ENCODE data around the gene SEC22C. TPM values are rescaled to one million over a fixed set of nuclear protein-coding genes. Genes with fewer than 3 reads are reported as not detected.

SEC22C gene
- total RNA-seq, 2 donors from 2014 or later: 17.1 to 17.5 TPM

DNA sequence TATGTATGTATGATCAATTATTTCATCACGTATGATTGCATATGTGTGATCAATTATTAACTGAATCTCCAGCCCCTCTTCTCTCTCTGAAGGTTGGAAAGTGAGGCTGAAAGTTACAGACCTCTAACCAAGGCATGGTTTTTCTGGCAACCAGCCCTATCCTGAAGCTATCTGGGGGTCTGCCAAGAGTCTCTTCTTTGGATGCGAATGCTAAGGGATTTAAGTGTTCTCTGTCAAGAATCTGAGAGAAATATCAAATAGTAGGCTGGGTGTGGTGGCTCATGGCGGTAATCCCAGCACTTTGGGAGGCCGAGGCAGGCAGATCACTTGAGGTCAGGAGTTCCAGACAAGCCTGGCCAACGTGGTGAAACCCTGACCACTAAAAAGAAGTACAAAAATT is 26.8 kb upstream of the SEC22C start:
- H3K27ac ChIP-seq: no peak overlapping the region
- H3K27me3 ChIP-seq: no peaks in the 10 kb centered on the region
- peaks cover 5% of the 10 kb centered on the region for H3K4me1 ChIP-seq
- H3K9me3 ChIP-seq: no peaks in the 10 kb centered on the region
- H3K9ac ChIP-seq (ENCODE audit: low read depth in 2 of 2, low read length in 2 of 2): no peak overlapping the region
- no peak for TF ChIP-seq CTCF (IDR thresholded peaks at IDR 0.05)
- H3K36me3 ChIP-seq: no peaks in the 10 kb centered on the region
- no peak overlapping the region for H3K4me3 ChIP-seq
- DNase-seq: peak; percentile 35
- intact Hi-C loops (cut with DNase I): no loop called here

DNA sequence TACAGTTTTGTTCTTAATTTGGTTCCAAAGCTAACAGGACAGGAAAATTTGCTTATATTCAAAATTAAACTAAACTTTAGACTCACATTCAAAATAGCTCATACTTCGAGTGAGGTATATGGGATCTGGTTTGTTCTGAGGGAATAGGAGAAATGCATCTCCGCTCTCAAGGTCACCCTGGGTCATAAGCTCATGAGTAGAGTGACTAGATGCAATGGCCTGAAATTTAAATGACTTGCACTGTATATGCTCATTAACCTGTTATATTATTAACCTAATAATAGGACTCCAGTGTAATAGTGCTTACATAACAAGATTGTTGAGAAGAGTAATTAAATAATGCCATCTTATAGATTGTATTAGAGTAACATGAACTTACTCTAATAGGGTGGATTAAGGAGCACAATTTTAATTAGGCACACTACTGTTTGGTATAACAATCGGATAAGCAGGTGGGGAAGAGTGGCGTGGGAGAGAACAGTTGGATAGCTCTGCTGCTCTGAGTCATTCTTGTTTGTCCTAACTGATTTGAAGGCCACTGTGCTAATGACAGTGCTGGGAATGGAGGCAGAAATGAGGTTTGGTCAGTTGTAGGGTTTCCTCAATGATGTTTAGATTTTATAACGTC is 23.9 kb upstream of the SEC22C start:
- intact Hi-C loops (cut with DNase I): no loop called here
- no peak for TF ChIP-seq CTCF (IDR thresholded peaks at IDR 0.05)
- no peak for DNase-seq
- Histone ChIP-seq H3K36me3 (no peaks in the 10 kb centered on the region), H3K4me1 (no peaks in the 10 kb centered on the region), H3K4me3 (no peak overlapping the region), H3K9ac (ENCODE audit: low read depth in 2 of 2, low read length in 2 of 2) (no peak overlapping the region), H3K9me3 (no peaks in the 10 kb centered on the region), H3K27ac (no peak overlapping the region), H3K27me3 (no peaks in the 10 kb centered on the region)

GRCh38 chr3:42602961-42603360 is 21.2 kb upstream of the SEC22C start:
- no peak overlapping the region for H3K9ac ChIP-seq (ENCODE audit: low read depth in 2 of 2, low read length in 2 of 2)
- no peaks in the 10 kb centered on the region for H3K36me3 ChIP-seq
- DNase-seq: no peak
- no peak overlapping the region for H3K27ac ChIP-seq
- intact Hi-C loops (cut with DNase I): no loop called here
- no peaks in the 10 kb centered on the region for H3K27me3 ChIP-seq
- H3K9me3 ChIP-seq: no peaks in the 10 kb centered on the region
- no peaks in the 10 kb centered on the region for H3K4me1 ChIP-seq
- no peak for TF ChIP-seq CTCF (IDR thresholded peaks at IDR 0.05)
- no peak overlapping the region for H3K4me3 ChIP-seq

DNA sequence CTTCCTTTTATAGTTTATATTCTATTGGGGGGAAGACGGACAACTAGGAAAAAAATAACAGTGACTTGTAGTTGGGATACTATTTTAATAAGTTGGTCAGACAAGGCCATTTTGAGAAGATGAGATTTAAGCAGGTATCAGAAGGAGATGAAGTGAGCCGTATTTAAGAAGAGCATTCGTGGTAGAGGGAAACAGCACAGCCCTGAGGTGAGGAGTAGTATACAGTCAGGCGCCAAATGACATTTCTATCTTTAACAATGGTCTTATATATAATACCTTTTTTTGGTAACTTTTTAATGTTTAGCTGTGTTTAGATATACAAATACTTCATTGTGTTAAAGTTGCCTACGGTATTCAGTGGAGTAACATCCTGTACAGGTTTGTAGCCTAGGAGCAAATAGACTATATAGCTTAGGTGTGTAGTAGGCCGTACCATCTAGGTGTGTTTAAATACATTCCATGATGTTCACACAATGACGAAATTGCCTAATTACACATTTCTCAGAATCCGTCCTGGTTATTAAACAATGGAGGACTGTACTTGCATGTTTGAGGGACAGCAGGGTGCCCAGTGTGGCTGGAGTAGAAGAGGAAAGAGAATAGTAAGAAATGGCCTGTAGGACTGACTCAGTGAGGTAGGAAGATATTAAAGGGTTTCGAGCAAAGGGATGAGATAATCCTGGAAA is 20.3 kb upstream of the SEC22C start:
- Histone ChIP-seq H3K9me3 (no peaks in the 10 kb centered on the region), H3K4me3 (peak overlapping the region; percentile 81), H3K27ac (peak overlapping the region; percentile 95), H3K36me3 (no peaks in the 10 kb centered on the region), H3K27me3 (no peaks in the 10 kb centered on the region), H3K4me1 (no peaks in the 10 kb centered on the region), H3K9ac (ENCODE audit: low read depth in 2 of 2, low read length in 2 of 2) (peak overlapping the region; percentile 18 to 93)
- TF ChIP-seq CTCF (IDR thresholded peaks at IDR 0.05): no peak
- intact Hi-C loops (cut with DNase I): no loop called here
- no peak for DNase-seq

DNA sequence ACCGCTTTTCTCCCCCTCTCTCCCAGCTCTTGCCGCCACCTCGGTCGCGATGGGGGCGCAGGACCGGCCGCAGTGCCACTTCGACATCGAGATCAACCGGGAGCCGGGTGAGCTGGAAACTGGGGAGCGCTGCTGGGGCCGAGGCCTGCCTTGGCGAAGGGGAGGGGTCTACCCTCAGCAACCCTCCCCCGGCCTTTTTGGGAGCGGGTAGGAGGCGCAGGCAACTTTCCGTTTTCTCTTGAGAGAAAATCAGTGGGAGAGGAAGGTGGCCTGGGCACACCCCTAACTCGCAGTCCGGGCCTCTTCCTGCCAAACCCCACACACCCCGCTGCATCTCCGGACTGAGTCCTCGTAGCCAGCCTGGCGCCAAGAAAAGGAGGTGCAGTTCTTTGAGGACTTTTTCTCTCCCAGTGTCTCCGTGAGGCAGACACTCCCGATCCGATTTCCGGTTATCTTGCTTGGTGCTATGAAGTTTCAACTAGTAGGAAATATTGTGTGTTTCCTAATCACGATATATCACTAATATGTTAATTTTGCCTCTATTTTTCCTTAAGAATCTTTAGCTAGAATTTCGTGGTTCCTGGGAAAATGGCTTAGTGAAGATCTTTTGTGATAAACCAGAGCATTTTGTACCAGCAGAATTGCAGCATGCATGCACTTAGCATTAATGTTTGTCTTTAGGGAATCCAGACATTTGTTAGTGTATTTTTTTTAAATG is 19.4 kb upstream of the SEC22C start:
- no peaks in the 10 kb centered on the region for H3K36me3 ChIP-seq
- no peak for TF ChIP-seq CTCF (IDR thresholded peaks at IDR 0.05)
- peak overlapping the region; percentile 95 for H3K27ac ChIP-seq
- H3K4me1 ChIP-seq: no peaks in the 10 kb centered on the region
- peak; percentile 67 for DNase-seq
- no peaks in the 10 kb centered on the region for H3K27me3 ChIP-seq
- H3K9me3 ChIP-seq: no peaks in the 10 kb centered on the region
- intact Hi-C loops (cut with DNase I): no loop called here
- H3K9ac ChIP-seq (ENCODE audit: low read depth in 2 of 2, low read length in 2 of 2): peak overlapping the region; percentile 93 to 97
- peak overlapping the region; percentile 81 for H3K4me3 ChIP-seq
